ENCODE measurements around the gene EFR3B.

DNA sequence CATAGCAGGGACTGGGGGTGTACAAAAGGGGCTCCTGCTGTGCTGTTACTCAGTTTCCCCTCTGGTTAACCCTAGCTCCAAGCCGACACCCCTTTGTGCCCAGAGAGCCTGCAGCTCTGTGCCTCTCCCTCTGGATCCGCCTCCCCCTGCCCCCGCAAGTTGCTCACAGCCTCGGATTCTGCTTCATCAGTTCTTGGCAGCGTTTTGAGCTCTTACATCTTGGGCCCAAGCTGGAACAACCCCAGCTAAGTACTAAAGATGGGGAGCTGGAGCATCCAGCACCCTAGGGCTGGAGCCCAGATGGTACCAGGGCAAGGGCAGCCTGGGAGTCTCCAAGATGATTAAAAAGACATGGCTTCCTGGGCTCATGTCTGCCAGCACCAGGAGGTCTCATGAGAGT lies 85.8 kb downstream of the EFR3B start:
- TF ChIP-seq, protein P1, sequence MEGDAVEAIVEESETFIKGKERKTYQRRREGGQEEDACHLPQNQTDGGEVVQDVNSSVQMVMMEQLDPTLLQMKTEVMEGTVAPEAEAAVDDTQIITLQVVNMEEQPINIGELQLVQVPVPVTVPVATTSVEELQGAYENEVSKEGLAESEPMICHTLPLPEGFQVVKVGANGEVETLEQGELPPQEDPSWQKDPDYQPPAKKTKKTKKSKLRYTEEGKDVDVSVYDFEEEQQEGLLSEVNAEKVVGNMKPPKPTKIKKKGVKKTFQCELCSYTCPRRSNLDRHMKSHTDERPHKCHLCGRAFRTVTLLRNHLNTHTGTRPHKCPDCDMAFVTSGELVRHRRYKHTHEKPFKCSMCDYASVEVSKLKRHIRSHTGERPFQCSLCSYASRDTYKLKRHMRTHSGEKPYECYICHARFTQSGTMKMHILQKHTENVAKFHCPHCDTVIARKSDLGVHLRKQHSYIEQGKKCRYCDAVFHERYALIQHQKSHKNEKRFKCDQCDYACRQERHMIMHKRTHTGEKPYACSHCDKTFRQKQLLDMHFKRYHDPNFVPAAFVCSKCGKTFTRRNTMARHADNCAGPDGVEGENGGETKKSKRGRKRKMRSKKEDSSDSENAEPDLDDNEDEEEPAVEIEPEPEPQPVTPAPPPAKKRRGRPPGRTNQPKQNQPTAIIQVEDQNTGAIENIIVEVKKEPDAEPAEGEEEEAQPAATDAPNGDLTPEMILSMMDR (conservative IDR thresholded peaks at IDR 0.05) = no peak
- TF ChIP-seq EZH2 (IDR thresholded peaks at IDR 0.05; ENCODE audit: low read depth) = no peak

Measured in PC-9 (cell line).